ENCODE data around the gene TBC1D7. TPM values are rescaled to one million over a fixed set of nuclear protein-coding genes. Genes with fewer than 3 reads are reported as not detected.

The TBC1D7 gene
- total RNA-seq, 1 experiment from 2014 or later = 13.7 TPM

DNA sequence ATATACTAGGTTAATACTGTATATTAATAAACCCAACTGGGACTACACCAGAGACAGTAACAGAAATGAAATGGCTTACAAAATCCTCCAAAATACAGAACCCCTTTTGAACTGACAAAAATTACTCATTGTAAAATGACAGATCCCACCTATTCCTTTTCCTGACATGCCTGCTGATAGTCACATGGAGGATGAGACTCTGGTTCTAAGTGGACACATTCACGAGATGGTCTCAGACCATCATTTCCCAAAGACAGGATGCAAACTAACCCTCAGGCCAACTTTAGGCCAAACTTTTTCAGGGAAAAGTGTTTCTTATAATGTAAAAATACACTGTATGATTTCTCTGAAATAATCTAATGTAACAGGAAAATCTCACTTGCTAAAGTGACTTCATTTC lies 22.5 kb downstream of the TBC1D7 start:
- Histone ChIP-seq H3K9me3 (ENCODE audit: control insufficient read depth in 1 of 2, insufficient read depth in 1 of 2, low read depth in 1 of 2, low read length in 2 of 2) (no peaks in the 10 kb centered on the region), H3K4me1 (ENCODE audit: control insufficient read depth in 1 of 2, insufficient read depth in 2 of 2, low read length in 2 of 2) (peaks cover 0 to 16% of the 10 kb centered on the region in 2 experiments; a peak in 2 of 4 replicates), H4K20me1 (ENCODE audit: insufficient read depth) (no peaks in the 10 kb centered on the region), H3K9ac (ENCODE audit: low read length) (no peak overlapping the region), H3K4me3 (replicated peaks in 1 of 2; ENCODE audit: low read depth in 1 of 2, low read length in 2 of 2) (no peak overlapping the region), H3K27me3 (ENCODE audit: insufficient read depth, low read length) (no peaks in the 10 kb centered on the region), H2AFZ (ENCODE audit: low read depth, low read length, poor library complexity, severe bottlenecking) (no peak overlapping the region), H3K4me2 (ENCODE audit: low read length) (no peak overlapping the region), H3K9me2 (ENCODE audit: insufficient read depth) (no peaks in the 10 kb centered on the region), H3K27ac (ENCODE audit: low read depth, low read length) (no peak overlapping the region), H3K36me3 (ENCODE audit: control insufficient read depth in 1 of 2, insufficient read depth in 2 of 2, low read length in 2 of 2) (peaks cover 0 to 11% of the 10 kb centered on the region in 2 experiments; a peak in 1 of 4 replicates), H3K79me2 (ENCODE audit: insufficient read depth, low read length) (no peaks in the 10 kb centered on the region)
- BruUV-seq (replicated peaks) = no TSS peak
- CTCF ChIA-PET = no interaction called here
- TF ChIP-seq, protein P1, sequence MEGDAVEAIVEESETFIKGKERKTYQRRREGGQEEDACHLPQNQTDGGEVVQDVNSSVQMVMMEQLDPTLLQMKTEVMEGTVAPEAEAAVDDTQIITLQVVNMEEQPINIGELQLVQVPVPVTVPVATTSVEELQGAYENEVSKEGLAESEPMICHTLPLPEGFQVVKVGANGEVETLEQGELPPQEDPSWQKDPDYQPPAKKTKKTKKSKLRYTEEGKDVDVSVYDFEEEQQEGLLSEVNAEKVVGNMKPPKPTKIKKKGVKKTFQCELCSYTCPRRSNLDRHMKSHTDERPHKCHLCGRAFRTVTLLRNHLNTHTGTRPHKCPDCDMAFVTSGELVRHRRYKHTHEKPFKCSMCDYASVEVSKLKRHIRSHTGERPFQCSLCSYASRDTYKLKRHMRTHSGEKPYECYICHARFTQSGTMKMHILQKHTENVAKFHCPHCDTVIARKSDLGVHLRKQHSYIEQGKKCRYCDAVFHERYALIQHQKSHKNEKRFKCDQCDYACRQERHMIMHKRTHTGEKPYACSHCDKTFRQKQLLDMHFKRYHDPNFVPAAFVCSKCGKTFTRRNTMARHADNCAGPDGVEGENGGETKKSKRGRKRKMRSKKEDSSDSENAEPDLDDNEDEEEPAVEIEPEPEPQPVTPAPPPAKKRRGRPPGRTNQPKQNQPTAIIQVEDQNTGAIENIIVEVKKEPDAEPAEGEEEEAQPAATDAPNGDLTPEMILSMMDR (IDR thresholded peaks at IDR 0.05 in 2 of 3, conservative IDR thresholded peaks at IDR 0.05 in 1 of 3; ENCODE audit: borderline replicate concordance in 1 of 3, insufficient read depth in 1 of 3, low read depth in 2 of 3, low read length in 2 of 3) = no peak
- TF ChIP-seq RAD21 (IDR thresholded peaks at IDR 0.05; ENCODE audit: low read depth) = no peak
- no peak for TF ChIP-seq SP1 (IDR thresholded peaks at IDR 0.05; ENCODE audit: low read depth)
- TF ChIP-seq, protein P2, sequence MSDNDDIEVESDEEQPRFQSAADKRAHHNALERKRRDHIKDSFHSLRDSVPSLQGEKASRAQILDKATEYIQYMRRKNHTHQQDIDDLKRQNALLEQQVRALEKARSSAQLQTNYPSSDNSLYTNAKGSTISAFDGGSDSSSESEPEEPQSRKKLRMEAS (IDR thresholded peaks at IDR 0.05) = no peak
- TF ChIP-seq, protein P3, sequence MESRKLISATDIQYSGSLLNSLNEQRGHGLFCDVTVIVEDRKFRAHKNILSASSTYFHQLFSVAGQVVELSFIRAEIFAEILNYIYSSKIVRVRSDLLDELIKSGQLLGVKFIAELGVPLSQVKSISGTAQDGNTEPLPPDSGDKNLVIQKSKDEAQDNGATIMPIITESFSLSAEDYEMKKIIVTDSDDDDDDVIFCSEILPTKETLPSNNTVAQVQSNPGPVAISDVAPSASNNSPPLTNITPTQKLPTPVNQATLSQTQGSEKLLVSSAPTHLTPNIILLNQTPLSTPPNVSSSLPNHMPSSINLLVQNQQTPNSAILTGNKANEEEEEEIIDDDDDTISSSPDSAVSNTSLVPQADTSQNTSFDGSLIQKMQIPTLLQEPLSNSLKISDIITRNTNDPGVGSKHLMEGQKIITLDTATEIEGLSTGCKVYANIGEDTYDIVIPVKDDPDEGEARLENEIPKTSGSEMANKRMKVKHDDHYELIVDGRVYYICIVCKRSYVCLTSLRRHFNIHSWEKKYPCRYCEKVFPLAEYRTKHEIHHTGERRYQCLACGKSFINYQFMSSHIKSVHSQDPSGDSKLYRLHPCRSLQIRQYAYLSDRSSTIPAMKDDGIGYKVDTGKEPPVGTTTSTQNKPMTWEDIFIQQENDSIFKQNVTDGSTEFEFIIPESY (IDR thresholded peaks at IDR 0.05; ENCODE audit: extremely low read depth, insufficient replicate concordance, low read length) = no peak
- TF ChIP-seq, protein P4, sequence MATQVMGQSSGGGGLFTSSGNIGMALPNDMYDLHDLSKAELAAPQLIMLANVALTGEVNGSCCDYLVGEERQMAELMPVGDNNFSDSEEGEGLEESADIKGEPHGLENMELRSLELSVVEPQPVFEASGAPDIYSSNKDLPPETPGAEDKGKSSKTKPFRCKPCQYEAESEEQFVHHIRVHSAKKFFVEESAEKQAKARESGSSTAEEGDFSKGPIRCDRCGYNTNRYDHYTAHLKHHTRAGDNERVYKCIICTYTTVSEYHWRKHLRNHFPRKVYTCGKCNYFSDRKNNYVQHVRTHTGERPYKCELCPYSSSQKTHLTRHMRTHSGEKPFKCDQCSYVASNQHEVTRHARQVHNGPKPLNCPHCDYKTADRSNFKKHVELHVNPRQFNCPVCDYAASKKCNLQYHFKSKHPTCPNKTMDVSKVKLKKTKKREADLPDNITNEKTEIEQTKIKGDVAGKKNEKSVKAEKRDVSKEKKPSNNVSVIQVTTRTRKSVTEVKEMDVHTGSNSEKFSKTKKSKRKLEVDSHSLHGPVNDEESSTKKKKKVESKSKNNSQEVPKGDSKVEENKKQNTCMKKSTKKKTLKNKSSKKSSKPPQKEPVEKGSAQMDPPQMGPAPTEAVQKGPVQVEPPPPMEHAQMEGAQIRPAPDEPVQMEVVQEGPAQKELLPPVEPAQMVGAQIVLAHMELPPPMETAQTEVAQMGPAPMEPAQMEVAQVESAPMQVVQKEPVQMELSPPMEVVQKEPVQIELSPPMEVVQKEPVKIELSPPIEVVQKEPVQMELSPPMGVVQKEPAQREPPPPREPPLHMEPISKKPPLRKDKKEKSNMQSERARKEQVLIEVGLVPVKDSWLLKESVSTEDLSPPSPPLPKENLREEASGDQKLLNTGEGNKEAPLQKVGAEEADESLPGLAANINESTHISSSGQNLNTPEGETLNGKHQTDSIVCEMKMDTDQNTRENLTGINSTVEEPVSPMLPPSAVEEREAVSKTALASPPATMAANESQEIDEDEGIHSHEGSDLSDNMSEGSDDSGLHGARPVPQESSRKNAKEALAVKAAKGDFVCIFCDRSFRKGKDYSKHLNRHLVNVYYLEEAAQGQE (IDR thresholded peaks at IDR 0.05; ENCODE audit: low read depth) = no peak
- no peak for TF ChIP-seq YY1 (IDR thresholded peaks at IDR 0.05; ENCODE audit: extremely low read depth, insufficient replicate concordance, low read depth, low read length)
- no peak for TF ChIP-seq POLR2A (IDR thresholded peaks at IDR 0.05; ENCODE audit: borderline replicate concordance, extremely low read depth, insufficient read depth, insufficient read length)
- TF ChIP-seq EGR1 (IDR thresholded peaks at IDR 0.05; ENCODE audit: low read depth) = no peak
- no peak for TF ChIP-seq ZFX (IDR thresholded peaks at IDR 0.05)
- TF ChIP-seq CEBPB (IDR thresholded peaks at IDR 0.05; ENCODE audit: low read depth) = no peak
- TF ChIP-seq JUND (IDR thresholded peaks at IDR 0.05) = no peak
- TF ChIP-seq ZNF274 (IDR thresholded peaks at IDR 0.05; ENCODE audit: low read depth, low read length) = no peak
- TF ChIP-seq POLR2AphosphoS5 (IDR thresholded peaks at IDR 0.05; ENCODE audit: low read depth, low read length) = no peak
- TF ChIP-seq, protein P5, sequence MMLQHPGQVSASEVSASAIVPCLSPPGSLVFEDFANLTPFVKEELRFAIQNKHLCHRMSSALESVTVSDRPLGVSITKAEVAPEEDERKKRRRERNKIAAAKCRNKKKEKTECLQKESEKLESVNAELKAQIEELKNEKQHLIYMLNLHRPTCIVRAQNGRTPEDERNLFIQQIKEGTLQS (IDR thresholded peaks at IDR 0.05) = no peak
- TF ChIP-seq EZH2phosphoT487 (IDR thresholded peaks at IDR 0.05; ENCODE audit: borderline replicate concordance) = no peak
- TF ChIP-seq CBX3 (IDR thresholded peaks at IDR 0.05; ENCODE audit: low read depth) = no peak
- TF ChIP-seq ELF1 (IDR thresholded peaks at IDR 0.05; ENCODE audit: borderline replicate concordance, low read depth) = no peak
- RAD21 ChIA-PET (ENCODE audit: low non-redundant PET in 1 of 2, low total read pairs in 2 of 2, uncharacterized antibody in 2 of 2, unreplicated experiment in 2 of 2) = no interaction called here
- intact Hi-C loops (cut with micrococcal nuclease) = no loop called here
- DNase-seq (ENCODE audit: low read depth, low spot score) (no peak), ATAC-seq (no peak)
- POLR2A ChIA-PET = no interaction called here

Measured in HCT116 (cell line).